SHP77 treated with DMSO at 0.1 percent for 48 hours (cell line): ENCODE results near the gene VPS52.

Source experiments
- DNase-seq: peaks from one replicate; lab custom pipeline; 2025; lab: John Stamatoyannopoulos, UW

Gene VPS52

GRCh38 chr6:33211136-33211535, 60.5 kb downstream of the VPS52 start:
- no peak for DNase-seq

DNA sequence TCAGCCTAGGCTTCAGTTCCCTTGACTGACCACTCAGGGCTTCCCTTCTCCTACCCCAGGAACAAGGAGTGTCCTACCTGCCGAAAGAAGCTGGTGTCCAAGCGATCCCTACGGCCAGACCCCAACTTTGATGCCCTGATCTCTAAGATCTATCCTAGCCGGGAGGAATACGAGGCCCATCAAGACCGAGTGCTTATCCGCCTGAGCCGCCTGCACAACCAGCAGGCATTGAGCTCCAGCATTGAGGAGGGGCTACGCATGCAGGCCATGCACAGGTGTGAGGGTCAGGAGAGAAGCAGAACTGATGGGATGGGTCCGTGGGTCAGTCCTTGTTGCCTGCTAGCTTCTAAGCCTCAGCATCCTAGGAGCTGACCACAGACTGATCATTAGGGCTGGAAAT, 61.8 kb downstream of the VPS52 start:
- DNase-seq: no peak

DNA sequence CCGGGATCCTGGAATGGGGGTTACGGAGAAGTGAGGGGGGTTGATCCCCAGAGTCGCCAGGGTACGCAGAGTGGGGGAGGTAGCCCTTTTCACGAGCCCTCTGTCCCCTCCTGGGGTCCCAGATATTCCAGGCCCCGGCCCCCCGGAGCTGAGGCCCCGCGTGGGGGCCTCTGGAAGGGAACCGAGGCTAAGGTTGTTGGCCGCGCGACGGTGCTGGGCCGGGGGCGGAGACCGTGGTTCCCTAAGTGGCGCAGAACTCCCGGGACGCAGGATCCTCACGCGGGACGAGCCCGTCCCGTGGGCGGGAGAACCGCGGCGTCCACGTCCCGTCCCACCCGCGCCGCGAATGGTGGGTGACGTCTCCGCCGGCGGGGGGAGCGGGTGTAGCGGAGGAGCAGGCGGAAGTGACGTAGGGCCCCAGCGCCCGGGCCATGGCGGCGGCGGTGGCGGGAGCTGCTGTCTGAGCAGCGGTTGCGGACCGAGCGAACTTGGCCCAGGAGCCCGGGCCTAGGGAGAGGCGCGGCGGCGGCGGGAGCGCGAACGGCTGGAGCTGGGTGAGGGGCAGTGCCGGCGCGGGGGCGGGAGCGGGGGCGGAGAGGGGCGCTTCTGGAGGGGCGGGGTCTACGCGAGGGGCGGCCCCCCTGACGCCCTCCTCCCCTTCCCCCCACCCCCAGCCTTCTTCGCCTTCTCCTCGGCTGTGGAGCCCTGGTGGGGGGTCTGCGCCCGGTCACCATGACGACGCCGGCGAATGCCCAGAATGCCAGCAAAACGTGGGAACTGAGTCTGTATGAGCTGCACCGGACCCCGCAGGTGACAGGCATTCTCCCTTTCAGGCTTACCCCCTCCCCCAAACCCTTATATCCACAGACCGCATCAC, 63.3 kb downstream of the VPS52 start, which contains the start of gene RING1:
Gene RING1, plus strand, starts transcription at position 410 of the 877 bp plus-strand sequence. Its CDS starts 323 bp downstream, at position 733.
- peak; percentile 57 for DNase-seq

DNA sequence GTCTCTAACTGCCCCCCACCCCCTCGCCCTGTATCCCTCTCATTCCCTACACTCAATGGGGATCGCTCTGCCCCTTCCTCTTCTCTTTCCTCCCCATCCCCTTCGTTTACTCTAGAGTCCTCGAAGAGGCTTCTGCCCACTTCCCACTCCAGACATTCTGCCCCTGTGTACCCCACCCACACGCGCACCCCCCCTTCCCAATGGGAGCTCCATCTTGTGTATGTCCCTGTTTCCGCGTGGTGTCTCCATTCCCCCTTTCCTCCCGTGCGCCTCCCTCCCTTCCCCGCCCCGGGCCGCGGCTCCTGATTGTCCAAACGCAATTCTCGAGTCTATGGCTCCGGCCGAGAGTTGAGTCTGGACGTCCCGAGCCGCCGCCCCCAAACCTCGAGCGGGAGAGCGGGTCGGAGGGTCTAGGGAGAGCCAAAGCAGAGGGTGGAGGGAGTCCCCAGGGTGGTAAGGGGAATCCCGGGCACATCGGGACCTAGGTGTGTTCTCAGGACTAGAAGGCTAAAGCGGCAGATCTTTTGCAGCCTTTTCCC, 64.1 kb downstream of the VPS52 start:
- DNase-seq: no peak

- no peak for DNase-seq
These were observed 64.7 kb downstream of the VPS52 start for GRCh38 chr6:33206864-33207551.

DNA sequence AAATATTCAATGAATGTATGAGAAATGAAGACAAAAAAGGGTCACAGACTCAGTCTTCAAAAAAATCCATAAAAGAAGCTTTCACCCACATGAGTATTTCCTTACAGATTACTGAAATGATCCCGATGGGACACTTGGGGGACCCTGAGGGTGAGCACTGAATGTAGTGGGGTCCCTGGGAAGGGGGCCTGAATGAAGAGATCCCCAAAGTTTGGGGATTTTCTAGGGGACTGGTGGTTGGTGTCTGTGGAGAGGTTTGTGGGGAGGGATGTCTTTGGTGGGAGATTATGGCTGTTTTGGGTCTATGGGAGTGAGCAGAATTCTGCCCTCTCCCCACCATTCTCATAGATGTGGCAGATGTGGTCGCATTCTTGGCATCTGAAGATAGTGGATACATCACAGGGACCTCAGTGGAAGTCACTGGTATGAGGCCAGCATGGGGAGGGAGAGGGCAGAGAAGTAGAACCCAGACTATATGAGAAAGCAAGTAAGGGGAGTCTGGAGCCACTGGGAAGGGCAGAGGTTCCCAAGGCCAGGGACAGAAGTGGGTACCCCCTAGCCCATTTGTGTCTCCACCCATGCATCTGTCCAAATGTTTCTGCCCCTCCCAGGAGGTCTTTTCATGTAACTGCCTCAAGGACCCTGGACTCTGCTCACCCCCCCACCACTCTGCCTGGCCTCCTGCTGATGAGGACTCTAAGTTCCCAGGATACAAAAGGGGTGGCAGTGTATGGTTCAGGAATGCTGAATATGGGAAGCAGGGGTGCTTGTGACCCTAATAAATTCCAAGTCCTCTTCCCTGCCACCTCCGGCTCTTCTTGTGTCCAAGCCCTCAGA, 65.4 kb downstream of the VPS52 start:
- DNase-seq: no peak

GRCh38 chr6:33205191-33206026, 66.3 kb downstream of the VPS52 start:
- DNase-seq: no peak

DNA sequence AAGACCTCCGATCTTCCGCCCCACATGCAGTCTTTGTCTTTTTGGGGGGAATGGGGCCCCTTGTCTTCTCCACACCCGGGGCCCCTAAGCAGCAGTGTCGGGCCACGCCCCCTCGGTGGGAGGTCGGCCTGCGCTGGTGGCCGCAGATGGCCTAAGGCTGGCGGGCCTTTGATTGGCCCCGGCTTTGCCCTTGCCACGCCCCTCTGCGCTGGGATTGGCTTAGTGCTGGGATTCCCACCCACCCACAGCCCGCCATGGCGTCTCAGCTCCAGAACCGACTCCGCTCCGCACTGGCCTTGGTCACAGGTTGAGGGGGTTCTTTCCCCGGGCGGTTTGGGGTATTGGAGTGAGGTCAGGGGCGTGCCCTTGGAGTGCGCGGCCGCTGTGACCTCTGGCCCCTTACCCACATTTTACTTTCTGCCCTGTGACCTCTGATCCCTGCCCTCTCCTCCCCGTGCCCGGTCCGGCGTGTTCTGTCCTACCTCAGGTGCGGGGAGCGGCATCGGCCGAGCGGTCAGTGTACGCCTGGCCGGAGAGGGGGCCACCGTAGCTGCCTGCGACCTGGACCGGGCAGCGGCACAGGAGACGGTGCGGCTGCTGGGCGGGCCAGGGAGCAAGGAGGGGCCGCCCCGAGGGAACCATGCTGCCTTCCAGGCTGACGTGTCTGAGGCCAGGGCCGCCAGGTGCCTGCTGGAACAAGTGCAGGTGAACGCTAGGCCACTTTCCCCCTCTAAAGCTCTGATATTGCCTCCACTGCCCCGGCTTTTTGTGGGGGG, 67.1 kb downstream of the VPS52 start, which contains the start of gene HSD17B8:
Gene HSD17B8, plus strand, starts transcription at position 241 of the 776 bp plus-strand sequence. Its CDS starts 14 bp downstream, at position 255.
- peak; percentile 68 for DNase-seq

- DNase-seq: no peak
These were observed 67.6 kb downstream of the VPS52 start for GRCh38 chr6:33204165-33204414.

DNA sequence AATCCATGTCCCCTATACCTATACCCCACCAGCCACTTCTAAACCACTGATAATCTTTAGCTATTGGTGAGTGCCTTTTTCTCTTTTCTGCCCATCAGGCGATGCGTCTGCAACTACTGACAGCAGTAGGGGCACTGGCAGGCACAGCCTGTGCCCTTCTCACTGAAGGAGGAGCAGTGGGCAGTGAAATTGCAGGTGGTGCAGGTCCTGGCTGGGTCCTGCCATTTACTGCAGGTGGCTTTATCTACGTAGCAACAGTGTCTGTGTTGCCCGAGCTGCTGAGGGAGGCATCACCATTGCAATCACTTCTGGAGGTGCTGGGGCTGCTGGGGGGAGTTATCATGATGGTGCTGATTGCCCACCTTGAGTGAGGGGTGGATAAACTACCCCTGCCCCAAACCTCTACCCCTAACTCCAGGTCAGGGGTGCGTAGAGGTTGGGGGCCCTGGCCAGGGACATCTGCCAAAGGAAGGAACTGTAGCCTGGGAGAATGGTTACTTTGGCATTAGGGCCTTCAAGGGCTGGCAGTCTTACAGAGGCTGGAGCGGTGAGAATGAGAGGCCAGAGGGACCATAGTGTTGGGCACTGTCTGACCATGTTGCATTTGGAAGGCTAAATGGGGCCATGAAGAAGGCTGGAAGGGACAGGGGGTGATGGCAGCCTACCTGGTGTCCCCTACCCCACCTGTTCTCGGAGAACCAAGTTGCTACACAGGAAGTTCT, 68.1 kb downstream of the VPS52 start:
- DNase-seq: no peak

DNA sequence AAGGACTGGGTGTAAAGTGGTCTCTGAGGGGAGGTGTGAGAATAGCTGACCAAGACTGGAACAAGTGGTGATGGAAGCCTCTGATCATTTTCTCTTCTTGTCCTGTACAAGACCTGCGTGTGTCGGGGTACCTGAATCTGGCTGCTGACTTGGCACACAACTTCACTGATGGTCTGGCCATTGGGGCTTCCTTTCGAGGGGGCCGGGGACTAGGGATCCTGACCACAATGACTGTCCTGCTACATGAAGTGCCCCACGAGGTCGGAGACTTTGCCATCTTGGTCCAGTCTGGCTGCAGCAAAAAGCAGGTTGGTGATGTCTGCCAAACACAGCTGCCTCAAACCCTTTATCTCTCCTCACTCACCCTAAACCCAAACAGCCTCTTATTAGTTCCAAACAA, 68.9 kb downstream of the VPS52 start:
- DNase-seq: no peak

DNA sequence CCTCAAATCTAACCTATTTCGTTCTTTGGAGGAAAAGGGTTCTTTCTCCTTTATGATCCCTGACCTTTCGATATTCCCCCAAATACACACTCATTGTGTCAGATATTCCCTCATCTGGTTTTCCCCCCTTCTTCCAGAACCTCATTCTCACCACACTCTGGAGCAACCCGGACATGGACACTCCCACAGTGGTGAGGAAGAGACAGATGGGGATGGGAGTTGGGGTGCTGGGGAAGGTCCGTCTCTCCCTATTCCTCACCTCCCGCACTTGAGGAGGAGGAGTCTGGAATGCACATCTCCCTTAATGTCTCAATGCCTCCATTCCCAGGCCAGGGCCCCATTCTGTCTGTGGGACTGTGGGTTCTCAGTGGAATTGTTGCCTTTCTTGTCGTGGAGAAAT, 69.7 kb downstream of the VPS52 start:
- no peak for DNase-seq

GRCh38 chr6:33201147-33201545, 70.5 kb downstream of the VPS52 start:
- no peak for DNase-seq
